OCI-M2 (cell line): ENCODE data around the gene CCDC91.
"Not testable (repeated sequence)": the region's sequence is repeated elsewhere in the genome, so short reads cannot be mapped to it uniquely, and the experiment has no call there.

ENCODE experiments used
- DNase-seq: peaks from one replicate; lab custom pipeline; 2025; ENCODE audit not compliant: unreplicated experiment; lab: John Stamatoyannopoulos, UW

The CCDC91 gene

DNA sequence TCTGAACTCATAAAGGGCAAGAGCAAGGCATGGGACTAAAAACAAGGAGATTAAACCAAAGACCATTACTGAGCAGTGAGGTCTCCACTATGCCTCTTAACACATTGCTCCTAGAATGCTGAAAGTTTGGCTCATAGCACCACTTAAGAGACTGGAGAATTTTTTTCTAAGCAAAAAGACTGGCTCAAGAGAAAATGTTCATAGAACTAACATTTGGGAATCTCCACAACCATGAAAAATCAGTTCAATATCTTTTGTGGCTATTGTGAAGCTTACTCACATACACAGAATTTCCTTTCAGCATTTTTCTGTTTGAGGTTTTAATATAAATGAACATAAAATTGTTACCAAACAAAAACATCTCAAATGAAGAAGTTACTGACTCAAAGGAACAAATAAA, 255.8 kb downstream of the CCDC91 start:
- no peak for DNase-seq

GRCh38 chr12:28453686-28454085, 263.4 kb downstream of the CCDC91 start:
- DNase-seq, result no peak

- no peak for DNase-seq
These were observed 266.9 kb downstream of the CCDC91 start for GRCh38 chr12:28456934-28457710.

GRCh38 chr12:28457785-28458184, 267.5 kb downstream of the CCDC91 start:
- no peak for DNase-seq

DNA sequence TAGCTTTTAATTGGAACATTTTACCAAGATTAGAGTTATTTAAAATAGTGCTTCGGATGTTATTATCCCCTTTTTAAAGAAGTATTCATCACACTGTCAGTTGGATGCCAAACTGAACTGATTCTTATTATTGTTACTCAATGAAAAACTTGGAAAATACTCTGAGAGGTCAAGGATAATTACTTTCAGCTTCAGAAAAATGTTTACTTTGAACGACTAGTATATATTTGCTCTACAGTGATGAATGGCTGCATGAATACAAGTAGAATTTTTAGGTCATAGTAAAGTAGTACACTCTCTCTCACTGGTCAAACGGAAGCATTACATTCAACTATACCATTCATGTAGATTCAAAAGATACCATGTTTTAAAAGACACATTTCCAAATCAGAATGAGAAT, 269.2 kb downstream of the CCDC91 start:
- no peak for DNase-seq

- DNase-seq, result no peak
These were observed 270.3 kb downstream of the CCDC91 start for GRCh38 chr12:28460420-28461130.

- DNase-seq, result no peak
These were observed 273.1 kb downstream of the CCDC91 start for GRCh38 chr12:28463396-28463795.

- DNase-seq, result not testable (repeated sequence)
These were observed 281.5 kb downstream of the CCDC91 start for GRCh38 chr12:28471762-28472161.

DNA sequence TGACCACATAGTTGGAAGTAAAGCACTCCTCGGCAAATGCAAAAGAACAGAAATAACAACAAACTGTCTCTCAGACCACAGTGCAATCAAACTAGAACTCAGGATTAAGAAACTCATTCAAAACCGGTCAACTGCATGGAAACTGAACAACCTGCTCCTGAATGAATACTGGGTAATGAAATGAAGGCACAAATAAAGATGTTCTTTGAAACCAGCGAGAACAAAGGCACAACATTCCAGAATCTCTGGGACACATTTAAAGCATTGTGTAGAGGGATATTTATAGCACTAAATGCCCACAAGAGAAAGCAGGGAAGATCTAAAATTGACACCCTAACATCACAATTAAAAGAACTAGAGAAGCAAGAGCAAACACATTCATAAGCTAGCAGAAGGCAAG, 285.9 kb downstream of the CCDC91 start:
- not testable (repeated sequence) for DNase-seq

- not testable (repeated sequence) for DNase-seq
These were observed 288.8 kb downstream of the CCDC91 start for GRCh38 chr12:28479097-28479496.

GRCh38 chr12:28479683-28480082, 289.4 kb downstream of the CCDC91 start:
- DNase-seq, result no peak

DNA sequence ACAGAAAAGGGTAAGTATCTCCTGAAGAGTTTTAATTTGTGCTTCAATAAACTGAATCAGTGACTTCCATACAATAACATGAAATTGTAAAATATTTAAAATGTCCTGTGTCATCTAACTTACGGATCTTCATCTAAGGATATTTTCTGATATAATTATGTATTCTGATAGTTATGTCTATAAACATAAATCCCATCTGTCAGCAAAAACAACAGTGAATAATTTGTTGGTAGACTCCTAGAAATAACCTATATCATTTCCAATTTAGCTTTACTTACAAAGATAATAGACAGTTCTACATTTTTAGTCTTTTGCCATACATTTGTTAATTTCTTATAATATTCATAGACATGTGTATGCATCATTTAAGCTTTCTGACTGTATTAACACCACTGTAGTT, 293.9 kb downstream of the CCDC91 start:
- no peak for DNase-seq

DNA sequence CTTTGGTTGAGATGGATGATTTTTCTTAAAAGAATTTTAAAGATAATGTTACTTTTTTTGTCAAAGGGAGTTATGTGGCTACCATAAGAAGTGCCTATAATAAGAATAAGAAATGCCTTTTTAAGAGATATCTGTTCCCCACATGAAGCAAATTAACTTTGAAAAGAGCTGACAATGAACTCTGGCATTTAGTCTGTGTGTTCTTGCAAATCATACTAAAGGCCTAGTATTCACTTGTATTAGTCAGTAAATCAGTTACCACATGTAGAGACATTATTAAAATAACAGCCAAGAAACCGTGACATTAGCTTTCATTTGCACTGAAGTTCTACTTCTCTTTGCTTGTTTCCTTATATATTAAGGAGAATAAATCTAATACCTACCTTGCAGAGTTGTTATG, 296.3 kb downstream of the CCDC91 start:
- no peak for DNase-seq

DNA sequence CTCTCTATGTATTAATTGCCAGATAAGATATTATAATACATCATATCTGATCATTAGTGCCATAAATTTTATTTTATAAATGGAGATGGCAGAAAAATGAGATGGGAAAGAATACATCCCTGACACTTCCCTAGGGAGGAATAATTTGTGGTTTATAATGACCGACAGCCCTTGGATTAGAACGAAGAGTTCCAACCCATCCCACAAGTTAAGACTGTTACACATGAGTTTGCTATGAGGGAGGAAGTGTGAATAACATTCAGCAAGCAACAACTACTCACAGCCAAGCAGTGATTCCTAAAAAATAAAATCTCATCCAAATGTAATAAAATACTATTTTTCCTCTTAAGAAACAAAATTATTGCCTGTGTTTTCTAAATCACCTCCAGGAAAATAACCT, 299.0 kb downstream of the CCDC91 start:
- DNase-seq, result no peak

- DNase-seq, result no peak
These were observed 307.7 kb downstream of the CCDC91 start for GRCh38 chr12:28497889-28498411.

DNA sequence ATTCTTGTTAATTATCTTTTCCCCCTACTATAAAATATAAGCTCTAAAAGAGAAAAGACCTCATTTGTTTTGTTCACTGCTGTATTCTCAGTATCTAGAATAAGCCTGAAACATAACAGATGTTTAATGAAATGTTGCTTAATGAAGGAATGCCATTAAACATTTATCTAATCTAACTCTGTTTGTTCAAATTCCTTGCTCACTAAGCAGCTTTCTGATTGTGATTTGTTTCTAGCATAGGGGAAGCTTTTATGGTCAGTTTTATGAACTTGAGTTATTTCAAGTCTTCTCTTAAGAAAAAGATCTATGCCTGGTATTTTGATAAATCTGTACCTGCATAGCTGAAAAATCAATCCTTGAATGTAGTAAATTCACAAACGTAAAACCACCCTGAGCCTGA, 308.6 kb downstream of the CCDC91 start:
- DNase-seq, result no peak

- DNase-seq, result no peak
These were observed 310.2 kb downstream of the CCDC91 start for GRCh38 chr12:28500373-28501024.

- DNase-seq, result no peak
These were observed 316.0 kb downstream of the CCDC91 start for GRCh38 chr12:28506271-28506670.

DNA sequence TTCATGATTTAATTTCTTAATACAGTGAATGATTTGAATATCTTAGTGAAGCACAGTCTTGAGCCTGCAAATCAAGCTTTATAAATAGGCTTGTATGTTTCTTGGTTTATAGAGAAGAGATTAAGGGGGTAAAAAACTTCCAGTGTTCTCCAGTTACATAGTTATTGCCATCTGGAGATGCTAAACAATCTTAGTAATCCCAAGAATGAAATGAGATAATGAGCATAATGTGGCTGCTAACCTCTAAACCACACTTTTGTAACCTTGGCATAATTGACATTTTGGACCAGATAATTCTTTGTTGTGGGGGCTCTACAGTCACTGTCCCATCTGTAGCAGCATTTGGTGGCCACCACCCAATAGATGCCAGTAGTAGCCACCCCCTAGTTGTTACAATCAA, 316.8 kb downstream of the CCDC91 start:
- no peak for DNase-seq

DNA sequence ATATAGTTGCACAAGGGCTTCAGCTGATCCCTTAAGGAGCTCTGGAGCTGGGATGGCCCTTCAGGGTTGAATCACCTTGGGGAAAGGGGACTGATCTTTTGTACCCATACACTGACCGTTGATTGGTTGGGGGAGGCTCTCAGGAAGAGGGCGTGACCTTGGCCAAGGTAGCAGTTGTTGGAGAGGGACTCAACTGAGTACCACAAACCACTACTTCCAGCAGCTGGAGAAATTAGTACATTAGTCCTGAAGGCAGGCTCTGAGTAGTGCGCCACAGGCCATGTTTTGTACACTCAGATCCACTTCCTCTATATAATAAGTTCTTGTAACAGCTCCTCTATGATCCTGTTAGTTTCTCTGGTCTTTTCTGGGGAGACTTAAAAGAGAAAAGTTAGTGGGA, 317.6 kb downstream of the CCDC91 start:
- no peak for DNase-seq

DNA sequence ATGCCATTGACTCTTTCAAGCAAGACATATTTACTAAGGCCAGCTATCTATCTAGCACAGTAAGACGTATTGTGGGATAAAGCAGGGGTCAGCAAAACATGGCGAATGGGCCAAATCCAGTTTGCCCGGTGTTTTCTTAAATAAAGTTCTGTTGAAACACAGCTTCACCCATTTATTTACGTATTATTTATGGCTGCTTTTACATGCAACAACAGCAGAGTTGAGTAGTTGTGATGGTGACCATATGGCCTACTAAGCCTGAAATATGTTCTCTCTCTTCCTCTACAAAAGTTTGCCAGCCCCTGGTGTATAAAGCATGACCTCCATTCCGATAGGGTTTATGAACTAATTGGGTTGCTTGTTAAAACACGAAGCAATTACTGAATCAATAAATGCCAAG, 322.1 kb downstream of the CCDC91 start:
- DNase-seq, result no peak

DNA sequence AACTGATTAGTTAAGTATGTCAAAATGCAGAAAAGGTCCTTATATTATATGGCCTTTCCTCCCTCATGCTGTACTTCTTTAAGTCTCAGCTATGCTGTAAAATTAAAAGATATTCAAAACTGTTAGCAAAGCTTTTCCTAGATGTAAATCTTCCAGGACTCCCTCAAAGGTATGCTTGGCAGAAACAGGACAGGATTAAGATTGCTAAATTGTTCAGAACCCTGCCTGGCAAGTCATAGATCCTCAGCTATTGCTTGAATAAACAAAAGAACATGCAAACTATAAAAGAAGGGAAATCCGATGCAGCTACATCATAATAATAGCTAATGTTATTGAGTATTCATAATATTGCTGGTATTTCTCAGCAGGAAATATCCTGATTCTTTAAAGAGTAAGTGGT, 322.6 kb downstream of the CCDC91 start:
- DNase-seq, result no peak
